ENCODE data around the gene RAB11B. TPM values are rescaled to one million over a fixed set of nuclear protein-coding genes. Genes with fewer than 3 reads are reported as not detected.
A peak's percentile ranks its signal among the peaks of the same experiment; 100 is the strongest.

RAB11B gene
- total and polyA plus RNA-seq, 2 of the 13 experiments (the other 11 are each of a cell fraction or from before 2014, with no cell fraction given) = 6.0 to 28.4 TPM

GRCh38 chr19:8357007-8357521 lies 33.1 kb upstream of the RAB11B start (continued):
- TF ChIP-seq STAT6 (CRISPR knock-in tag; IDR thresholded peaks at IDR 0.05; ENCODE audit: borderline replicate concordance) (peak; percentile 66; the same call in 1 of the 2 replicates), NR3C1 (CRISPR knock-in tag; IDR thresholded peaks at IDR 0.05) (no peak), ZNF564 (CRISPR knock-in tag; IDR thresholded peaks at IDR 0.05) (0 out of 2 replicates have a peak, but pooled peaks have one; percentile 41), ELK4 (CRISPR knock-in tag; IDR thresholded peaks at IDR 0.05; ENCODE audit: borderline replicate concordance) (no peak), MLX (CRISPR knock-in tag; IDR thresholded peaks at IDR 0.05) (peak; percentile 93), ZNF614 (CRISPR knock-in tag; IDR thresholded peaks at IDR 0.05; ENCODE audit: borderline replicate concordance) (peak; percentile 96), SAP130 (CRISPR knock-in tag; IDR thresholded peaks at IDR 0.05; ENCODE audit: low read depth) (peak; percentile 96), ZNF275 (CRISPR knock-in tag; IDR thresholded peaks at IDR 0.05; ENCODE audit: borderline replicate concordance) (no peak), ZNF609 (CRISPR knock-in tag; IDR thresholded peaks at IDR 0.05; ENCODE audit: borderline replicate concordance) (peak; percentile 94), SMAD9 (CRISPR knock-in tag; IDR thresholded peaks at IDR 0.05) (no peak), MLXIP (CRISPR knock-in tag; IDR thresholded peaks at IDR 0.05; ENCODE audit: borderline replicate concordance) (no peak), ZNF468 (CRISPR knock-in tag; IDR thresholded peaks at IDR 0.05) (no peak), ZSCAN9 (CRISPR knock-in tag; IDR thresholded peaks at IDR 0.05; ENCODE audit: borderline replicate concordance) (0 out of 2 replicates have a peak, but pooled peaks have one; percentile 18), NFKB2 (CRISPR knock-in tag; IDR thresholded peaks at IDR 0.05; ENCODE audit: borderline replicate concordance) (no peak)
